ENCODE results near the gene TNFSF8.

DNA sequence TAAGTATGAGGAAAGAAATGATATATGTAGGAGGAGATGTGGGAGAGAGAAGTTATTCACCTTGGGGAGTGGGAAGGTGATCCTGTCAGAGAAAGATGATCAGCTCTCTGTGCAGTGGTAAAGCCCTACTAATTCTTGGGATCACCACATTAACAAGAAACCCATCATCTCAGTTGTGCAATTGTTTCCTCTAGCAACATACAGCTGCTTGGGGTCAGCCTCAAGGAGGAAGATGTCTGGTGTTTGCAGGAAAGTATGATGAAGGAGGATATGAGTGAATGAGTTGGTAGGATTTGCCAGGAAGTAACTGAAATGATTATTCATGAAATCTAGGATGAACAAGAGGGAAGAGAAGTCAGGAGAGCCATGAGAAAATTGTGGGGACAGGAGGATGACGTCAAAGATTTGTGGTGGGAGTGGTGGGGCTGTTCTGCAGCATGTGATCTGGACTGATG is 50.1 kb downstream of the TNFSF8 start:
- TF ChIP-seq POLR2A (IDR thresholded peaks at IDR 0.05): no peak
- TF ChIP-seq, protein P1, sequence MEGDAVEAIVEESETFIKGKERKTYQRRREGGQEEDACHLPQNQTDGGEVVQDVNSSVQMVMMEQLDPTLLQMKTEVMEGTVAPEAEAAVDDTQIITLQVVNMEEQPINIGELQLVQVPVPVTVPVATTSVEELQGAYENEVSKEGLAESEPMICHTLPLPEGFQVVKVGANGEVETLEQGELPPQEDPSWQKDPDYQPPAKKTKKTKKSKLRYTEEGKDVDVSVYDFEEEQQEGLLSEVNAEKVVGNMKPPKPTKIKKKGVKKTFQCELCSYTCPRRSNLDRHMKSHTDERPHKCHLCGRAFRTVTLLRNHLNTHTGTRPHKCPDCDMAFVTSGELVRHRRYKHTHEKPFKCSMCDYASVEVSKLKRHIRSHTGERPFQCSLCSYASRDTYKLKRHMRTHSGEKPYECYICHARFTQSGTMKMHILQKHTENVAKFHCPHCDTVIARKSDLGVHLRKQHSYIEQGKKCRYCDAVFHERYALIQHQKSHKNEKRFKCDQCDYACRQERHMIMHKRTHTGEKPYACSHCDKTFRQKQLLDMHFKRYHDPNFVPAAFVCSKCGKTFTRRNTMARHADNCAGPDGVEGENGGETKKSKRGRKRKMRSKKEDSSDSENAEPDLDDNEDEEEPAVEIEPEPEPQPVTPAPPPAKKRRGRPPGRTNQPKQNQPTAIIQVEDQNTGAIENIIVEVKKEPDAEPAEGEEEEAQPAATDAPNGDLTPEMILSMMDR (IDR thresholded peaks at IDR 0.05 in 4 of 5, conservative IDR thresholded peaks at IDR 0.05 in 1 of 5): no peak
